ENCODE data around the gene FUCA1.
"Not testable (repeated sequence)": the region's sequence is repeated elsewhere in the genome, so short reads cannot be mapped to it uniquely, and the experiment has no call there.

FUCA1 gene

GRCh38 chr1:23836037-23836436 is 32.1 kb downstream of the FUCA1 start:
- DNase-seq: no peak

GRCh38 chr1:23834156-23834555 is 33.9 kb downstream of the FUCA1 start:
- DNase-seq: not testable (repeated sequence)

- DNase-seq: no peak
These were observed 40.4 kb downstream of the FUCA1 start for GRCh38 chr1:23827717-23828116.

GRCh38 chr1:23826590-23826989 is 41.5 kb downstream of the FUCA1 start:
- DNase-seq: not testable (repeated sequence)

- DNase-seq: peak; percentile 67
These were observed 42.1 kb downstream of the FUCA1 start for GRCh38 chr1:23825762-23826522.

- peak; percentile 96 for DNase-seq
These were observed 42.9 kb downstream of the FUCA1 start, which contains the start of gene HMGCL for GRCh38 chr1:23825076-23825761. TSS of gene HMGCL (minus strand) at chr1:23825429. CDS start at chr1:23825415, 14 bp downstream.

GRCh38 chr1:23824711-23825075 is 43.4 kb downstream of the FUCA1 start:
- no peak for DNase-seq

- no peak for DNase-seq
These were observed 44.3 kb downstream of the FUCA1 start for GRCh38 chr1:23823767-23824166.

- no peak for DNase-seq
These were observed 50.5 kb downstream of the FUCA1 start for GRCh38 chr1:23817633-23818032.

- no peak for DNase-seq
These were observed 51.2 kb downstream of the FUCA1 start for GRCh38 chr1:23816906-23817305.

GRCh38 chr1:23816361-23816760 is 51.7 kb downstream of the FUCA1 start:
- no peak for DNase-seq

- DNase-seq: no peak
These were observed 54.1 kb downstream of the FUCA1 start for GRCh38 chr1:23814016-23814415.

GRCh38 chr1:23810818-23811540 is 57.1 kb downstream of the FUCA1 start:
- peak; percentile 77 for DNase-seq

GRCh38 chr1:23809751-23810171 is 58.3 kb downstream of the FUCA1 start:
- peak; percentile 92 for DNase-seq

- DNase-seq: no peak
These were observed 60.6 kb downstream of the FUCA1 start for GRCh38 chr1:23807453-23807852.

GRCh38 chr1:23806280-23806679 is 61.8 kb downstream of the FUCA1 start:
- no peak for DNase-seq

GRCh38 chr1:23805025-23805424 is 63.1 kb downstream of the FUCA1 start:
- DNase-seq: no peak

- no peak for DNase-seq
These were observed 63.8 kb downstream of the FUCA1 start for GRCh38 chr1:23804183-23804835.

- DNase-seq: no peak
These were observed 64.4 kb downstream of the FUCA1 start for GRCh38 chr1:23803674-23804073.

GRCh38 chr1:23802809-23803342 is 65.2 kb downstream of the FUCA1 start:
- DNase-seq: not testable (repeated sequence)

GRCh38 chr1:23801876-23802275 is 66.2 kb downstream of the FUCA1 start:
- DNase-seq: no peak

GRCh38 chr1:23801338-23801748 is 66.7 kb downstream of the FUCA1 start:
- no peak for DNase-seq
